HS-5 (cell line): ENCODE results near the gene APOL3.
"Not testable (repeated sequence)": the region's sequence is repeated elsewhere in the genome, so short reads cannot be mapped to it uniquely, and the experiment has no call there.

ENCODE experiments used
- DNase-seq: peaks from one replicate; pipeline ENCODE4 v3.0.0-alpha.2; 2012; ENCODE audit warnings: low read depth

APOL3 gene

DNA sequence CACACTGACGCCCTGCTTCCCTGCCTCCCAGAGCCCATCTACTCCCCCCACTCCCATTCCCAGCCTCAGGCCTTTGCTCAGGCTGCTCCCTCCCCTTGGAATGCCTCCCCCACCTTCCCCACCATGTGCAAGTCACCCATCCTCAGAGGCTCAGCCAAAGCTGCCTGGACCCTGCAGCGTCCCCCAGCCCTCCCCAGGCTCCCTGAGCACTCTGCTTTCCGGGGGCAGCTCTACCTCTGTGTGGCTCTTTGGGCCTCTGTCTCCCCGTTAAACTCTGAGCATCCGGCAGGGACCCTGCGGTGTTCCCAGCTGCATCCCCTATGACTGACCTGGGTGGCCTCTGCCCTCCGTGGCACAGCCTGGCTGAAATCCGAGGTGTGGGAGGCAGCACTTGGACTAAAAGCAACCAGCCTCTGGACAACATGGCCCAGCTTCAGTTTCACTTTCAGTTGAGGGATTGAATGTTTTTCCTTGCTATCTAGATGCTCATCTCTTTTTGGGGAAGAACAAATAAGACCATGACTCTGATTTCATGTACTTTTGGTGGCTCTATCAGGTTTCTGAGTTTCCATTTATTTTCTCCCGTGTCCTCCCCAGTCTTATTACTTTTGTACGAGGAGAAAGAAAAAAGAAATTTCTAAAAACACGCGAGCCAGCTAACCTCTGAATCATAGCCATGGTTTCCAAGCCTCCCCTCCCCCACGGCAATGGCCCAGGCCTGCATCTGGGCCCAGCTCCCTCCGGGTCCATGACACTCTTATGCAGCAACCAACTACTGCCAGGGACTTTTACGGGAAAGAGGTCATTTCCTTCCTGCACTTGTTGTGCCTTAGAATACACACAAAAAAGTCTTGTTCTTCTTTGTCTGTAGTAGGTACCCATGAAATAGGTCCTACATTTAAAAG lies 3.8 kb downstream of the APOL3 start:
- DNase-seq: peak; percentile 61

GRCh38 chr22:36156119-36156514 lies 4.4 kb downstream of the APOL3 start:
- DNase-seq: no peak

- no peak for DNase-seq
Measured at GRCh38 chr22:36155702-36156101, 4.9 kb downstream of the APOL3 start.

DNA sequence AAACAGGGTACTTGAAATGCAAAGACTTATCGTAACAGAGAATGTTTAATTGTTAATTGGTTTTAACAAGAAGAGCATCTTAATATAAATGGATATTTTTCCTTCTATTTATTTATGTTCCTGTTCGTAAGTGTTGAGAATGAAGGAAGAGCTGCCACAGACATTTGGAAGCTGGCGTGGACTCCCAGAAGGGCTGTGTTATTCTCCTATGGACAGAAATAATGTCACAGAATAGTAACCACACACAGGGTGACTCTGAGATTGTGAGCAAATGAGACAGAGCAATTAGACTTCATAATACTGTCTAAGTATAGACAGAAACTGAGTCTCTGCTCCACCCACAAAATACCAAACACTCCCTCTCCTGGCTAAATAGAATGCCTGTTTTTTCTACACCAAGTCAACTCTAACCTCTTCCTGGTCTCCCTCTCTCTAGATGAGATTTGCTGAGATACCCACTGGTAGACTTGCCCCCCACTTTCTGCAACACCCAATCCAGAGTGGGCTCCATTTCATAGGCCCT lies 6.1 kb downstream of the APOL3 start:
- no peak for DNase-seq

DNA sequence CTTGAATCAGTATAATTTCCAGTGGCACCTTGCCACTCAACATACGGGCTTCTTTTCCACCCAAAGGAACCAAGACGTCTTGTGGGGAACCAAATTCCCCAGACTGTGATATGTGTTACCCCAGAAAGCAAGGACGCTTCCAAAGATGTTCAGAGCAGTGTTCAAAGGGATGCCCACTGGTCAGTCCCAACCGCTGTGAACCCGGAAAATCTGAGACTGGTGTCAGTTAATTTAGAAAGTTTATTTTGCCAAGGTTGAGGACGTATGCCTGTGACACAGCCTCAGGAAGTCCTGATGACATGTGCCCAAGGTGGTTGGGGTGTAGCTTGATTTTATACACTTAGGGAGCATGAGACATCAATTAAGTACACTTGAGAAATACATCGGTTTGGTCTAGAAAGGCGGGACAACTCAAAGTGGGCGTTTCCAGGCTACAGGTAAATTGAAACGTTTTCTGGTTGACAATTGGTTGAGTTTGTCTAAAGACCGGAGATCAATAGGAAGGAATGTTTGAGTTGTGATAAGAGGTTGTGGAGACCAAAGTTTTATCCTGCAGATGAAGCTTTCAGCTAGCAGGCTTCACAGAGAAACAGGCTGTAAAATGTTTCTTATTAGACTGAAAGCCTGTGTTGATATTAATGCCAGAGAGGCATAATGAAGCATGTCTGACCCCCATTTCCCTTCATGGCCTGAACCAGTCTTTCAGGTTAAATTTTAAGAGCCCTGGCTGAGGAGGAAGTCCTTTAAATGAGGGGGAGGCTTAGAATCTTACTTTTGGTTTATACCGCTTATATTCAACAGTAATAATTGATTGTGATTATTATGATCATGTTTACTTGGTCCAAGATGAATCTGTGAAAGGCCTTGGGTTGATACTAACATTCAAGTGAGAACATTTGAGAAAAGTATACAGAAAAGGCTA lies 6.8 kb downstream of the APOL3 start:
- DNase-seq: no peak

GRCh38 chr22:36152821-36153220 lies 7.7 kb downstream of the APOL3 start:
- DNase-seq: not testable (repeated sequence)

DNA sequence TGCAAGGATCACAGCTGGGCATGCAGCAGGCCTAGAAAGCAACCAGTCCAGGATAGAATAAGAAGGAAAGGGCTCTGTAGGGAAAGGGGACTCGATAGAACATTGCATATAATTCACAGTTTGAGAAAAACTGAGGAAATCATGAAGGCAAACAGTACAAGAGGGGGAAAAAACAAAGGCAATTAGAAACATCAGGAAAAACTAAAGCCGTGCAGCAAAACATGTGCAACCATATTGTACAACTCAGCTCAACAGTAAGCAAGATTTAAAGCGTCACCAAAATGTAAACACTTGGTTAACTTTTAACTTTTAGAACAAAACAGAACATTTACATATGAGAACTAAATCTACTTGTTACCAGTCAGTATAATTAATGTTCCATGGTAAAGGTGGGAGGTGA lies 8.5 kb downstream of the APOL3 start:
- DNase-seq: no peak

DNA sequence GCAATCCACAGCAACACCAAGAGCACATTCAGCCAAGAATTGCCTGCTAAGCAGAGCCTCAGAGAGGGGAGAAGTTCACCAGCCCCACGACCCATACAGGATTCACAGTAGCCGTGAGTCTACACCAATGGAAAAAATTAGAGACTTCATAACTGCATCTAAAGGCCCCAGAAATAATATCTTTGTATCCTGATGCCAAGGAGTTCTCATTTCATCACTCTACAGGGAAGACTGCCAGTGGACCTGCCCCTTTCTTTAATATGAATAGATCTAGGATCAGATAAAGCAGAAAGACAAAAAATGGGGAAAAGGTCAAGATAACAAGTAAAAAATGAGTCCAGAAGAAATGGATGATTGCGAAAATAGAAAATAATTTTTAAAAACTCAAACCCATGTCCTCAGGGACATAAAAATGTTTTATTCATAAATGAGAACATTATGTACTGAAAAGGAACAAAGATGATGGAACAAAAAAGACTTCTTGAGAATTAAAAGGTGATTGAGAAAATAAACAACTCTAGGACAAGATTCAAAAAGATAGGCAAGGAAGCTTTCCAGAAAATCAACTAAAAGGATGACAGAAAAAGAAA lies 9.5 kb downstream of the APOL3 start:
- DNase-seq: no peak

DNA sequence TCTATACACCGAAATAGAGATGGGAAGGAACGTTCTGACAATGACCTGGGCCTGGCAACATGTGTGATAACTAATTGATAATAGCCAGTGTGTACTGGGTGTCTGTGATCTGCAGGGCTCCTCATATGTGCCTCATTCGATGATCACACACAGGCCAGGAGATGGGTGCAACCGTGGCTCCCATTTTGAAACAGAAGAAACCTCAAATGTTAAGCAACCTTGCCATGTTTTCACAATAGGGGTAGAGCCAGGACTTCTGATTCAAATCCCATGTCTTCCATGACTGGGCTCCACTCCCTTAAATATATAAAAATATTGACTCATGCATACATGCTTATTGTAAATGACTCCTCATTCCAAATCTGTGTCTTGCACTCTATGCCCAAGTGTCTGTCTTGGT lies 11.1 kb downstream of the APOL3 start:
- DNase-seq: no peak

- DNase-seq: no peak
Measured at GRCh38 chr22:36148411-36148810, 12.1 kb downstream of the APOL3 start.

- no peak for DNase-seq
Measured at GRCh38 chr22:36147196-36147791, 13.3 kb downstream of the APOL3 start.

DNA sequence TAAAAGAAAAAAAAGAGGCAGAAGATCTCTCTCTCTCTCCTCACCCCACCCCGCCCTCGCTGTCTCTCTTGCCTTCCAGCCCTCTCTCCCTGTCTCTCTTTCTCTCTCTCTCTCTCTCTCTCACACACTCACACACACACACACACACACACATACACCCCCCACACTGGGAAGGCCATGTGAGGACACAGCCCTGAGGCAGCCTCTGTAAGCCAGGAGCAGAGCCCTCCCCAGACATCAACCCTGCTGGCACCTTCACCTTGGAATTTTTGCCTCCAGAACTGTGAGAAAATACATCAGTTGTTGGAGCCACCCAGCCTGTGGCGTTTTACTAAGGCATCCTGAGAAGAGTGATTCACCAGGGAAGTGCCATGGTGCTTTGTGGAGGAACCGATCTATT lies 14.7 kb downstream of the APOL3 start:
- DNase-seq: no peak

DNA sequence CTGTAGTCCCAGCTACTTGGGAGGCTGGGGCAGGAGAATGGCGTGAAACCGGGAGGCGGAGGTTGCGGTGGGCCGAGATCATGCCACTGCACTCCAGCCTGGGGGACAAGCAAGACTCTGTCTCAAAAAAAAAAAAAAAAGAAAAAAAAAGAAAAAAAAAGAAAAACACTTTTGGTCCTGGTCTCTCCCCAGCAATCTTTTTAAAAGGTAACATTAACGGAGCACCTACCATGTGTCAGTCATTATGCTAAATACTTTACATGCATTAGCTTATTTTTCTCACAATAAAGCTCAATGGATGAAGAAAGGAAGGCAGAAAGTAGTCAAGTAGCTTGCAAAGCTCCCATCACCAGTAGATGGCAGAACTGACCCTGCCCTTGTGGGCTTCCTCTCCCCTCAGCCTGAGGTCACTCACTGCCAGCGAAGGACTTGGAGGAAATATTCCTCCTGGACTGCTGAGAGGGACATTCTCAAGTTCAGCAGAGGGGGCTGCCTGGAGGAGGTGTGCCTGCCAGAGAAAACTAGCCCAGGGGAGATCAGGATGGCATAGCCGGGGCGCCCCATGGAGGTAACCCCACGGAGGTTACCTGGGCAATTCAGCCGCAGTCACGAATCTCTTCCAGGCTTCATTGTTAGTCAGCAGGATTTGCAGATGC lies 15.5 kb downstream of the APOL3 start:
- DNase-seq: no peak

DNA sequence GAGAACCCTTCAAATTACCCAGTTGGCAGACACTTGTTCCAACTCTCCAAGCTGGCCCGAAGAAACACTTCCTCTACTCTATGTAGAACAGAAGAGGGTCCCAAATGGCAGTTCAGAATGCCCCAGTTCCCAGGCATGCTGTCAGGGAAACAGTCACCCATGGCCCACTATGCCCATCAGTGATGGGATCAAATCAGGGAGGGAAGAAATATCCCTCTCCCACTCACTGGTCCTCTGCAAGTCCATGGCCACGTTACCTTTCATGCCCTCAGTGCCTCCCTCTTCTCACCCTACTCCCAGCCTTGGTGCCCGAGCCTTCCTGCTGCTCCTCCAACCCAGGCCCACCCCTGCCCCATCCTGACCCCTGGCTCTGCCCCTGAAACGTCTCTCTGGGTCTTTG lies 16.6 kb downstream of the APOL3 start:
- DNase-seq: no peak

DNA sequence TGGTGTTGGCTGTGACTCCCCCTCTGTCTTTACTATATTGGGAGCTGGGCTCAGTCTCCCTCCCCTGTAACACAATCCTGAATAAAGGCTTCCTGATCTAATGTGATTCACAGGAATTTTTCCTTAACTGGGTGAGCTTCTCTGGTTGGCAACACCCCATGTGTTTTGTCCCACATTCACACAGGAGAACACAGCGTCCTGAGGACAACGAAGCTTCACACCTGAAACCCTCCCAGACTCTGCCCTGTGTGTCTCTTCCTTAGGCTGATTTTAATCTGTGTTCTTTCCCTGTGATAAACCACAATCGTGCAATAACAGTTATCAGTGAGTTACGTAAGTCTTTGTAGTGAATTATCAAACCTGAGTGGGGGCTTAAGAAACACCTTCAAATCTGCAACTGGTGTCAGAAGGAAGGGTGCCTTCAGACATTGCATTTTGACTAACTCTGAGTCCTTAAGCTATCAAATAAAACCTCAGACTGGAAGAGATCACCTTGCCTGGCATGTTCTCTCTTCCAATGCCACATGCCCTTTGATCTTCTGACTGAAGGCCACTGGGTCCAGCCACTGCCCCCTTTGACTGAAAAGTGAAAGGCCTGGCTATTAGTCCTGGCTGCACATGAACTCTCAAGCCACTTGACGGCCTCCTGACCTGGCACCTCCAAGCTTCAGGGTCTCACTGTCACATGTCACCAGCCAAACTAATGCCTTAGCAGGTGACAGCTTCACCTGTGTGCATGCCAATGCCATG lies 17.3 kb downstream of the APOL3 start:
- DNase-seq: no peak

DNA sequence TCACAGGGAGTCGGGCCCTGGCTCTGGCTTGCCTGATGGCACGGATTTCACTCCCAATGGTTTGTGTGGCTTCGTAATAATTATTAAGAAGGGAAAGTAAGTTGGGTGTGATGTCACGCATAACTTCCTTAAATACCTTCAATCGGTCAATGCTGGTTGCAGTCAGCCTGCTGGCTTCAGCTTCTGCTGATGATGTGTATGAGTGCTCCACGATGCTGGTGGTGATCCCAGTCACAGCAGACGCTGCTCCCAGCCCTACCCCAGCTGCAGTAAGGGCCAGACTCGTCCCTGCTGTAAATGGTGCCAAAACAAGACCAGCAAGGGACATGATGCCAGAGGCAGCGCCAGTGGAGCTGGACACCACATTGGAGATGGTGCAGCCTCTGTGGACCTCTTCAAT lies 19.1 kb downstream of the APOL3 start:
- no peak for DNase-seq

DNA sequence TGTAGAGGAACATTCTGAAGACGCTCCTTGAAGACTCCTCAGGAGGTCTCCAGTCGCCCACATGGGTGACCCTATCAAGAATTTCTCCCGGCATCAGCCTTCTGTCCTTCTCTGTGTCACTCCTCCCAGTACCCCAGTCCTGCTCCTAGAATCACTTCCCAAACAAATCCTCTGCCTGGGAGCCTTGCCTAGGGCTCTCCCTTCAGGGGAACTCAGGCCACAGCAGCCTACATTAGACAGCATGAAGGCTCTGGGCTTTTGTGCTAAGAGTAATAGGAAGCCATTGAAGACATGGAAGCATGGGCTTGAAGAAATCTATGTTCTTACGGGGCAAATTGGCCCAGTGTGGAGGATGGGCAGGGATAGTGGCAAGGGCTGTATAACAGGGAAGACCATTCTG lies 21.8 kb downstream of the APOL3 start:
- not testable (repeated sequence) for DNase-seq

- no peak for DNase-seq
Measured at GRCh38 chr22:36136988-36137387, 23.6 kb downstream of the APOL3 start.

GRCh38 chr22:36136475-36136874 lies 24.1 kb downstream of the APOL3 start:
- no peak for DNase-seq

- DNase-seq: no peak
Measured at GRCh38 chr22:36135306-36135980, 25.1 kb downstream of the APOL3 start.
